Spinal cord (tissue), 10 donors: Measurements from ENCODE around the gene DIPK1B. TPM values are rescaled to one million over a fixed set of nuclear protein-coding genes. Genes with fewer than 3 reads are reported as not detected.
"Not testable (repeated sequence)": the region's sequence is repeated elsewhere in the genome, so short reads cannot be mapped to it uniquely, and the experiment has no call there.

Source experiments
- DNase-seq, 6 donors: peaks; one replicate each; pipeline versions ENCODE4 v3.0.0 to v3.0.0-alpha.2; 2013 to 2015; ENCODE audit warnings: low spot score in 6 of 6, low read depth in 4 of 6
- H3K27ac ChIP-seq: one replicate; pipeline ENCODE4 v1.5.1; 2013; ENCODE audit warnings: low read depth, low read length, control low read depth
- H3K27me3 ChIP-seq: one replicate; pipeline ENCODE4 v1.6.1; 2013; ENCODE audit warnings: low read length; ENCODE audit not compliant: control insufficient read depth, insufficient read depth
- H3K36me3 ChIP-seq: one replicate; pipeline ENCODE4 v1.6.1; 2013; ENCODE audit warnings: low read length; ENCODE audit not compliant: control insufficient read depth, insufficient read depth
- H3K4me1 ChIP-seq: one replicate; pipeline ENCODE4 v1.6.1; 2013; ENCODE audit warnings: low read length; ENCODE audit not compliant: control insufficient read depth, insufficient read depth
- H3K4me3 ChIP-seq: one replicate; pipeline ENCODE4 v1.5.1; 2013; ENCODE audit warnings: low read depth, low read length, control low read depth
- H3K9me3 ChIP-seq: one replicate; pipeline ENCODE4 v1.6.1; 2013; ENCODE audit warnings: low read length; ENCODE audit not compliant: control insufficient read depth, insufficient read depth
- WGBS: methylation state at CpG from one replicate; pipeline ENCODE4 v1.1.5; 2013; ENCODE audit warnings: missing lambda C conversion rate; ENCODE audit not compliant: insufficient coverage; 5-methylcytosine and 5-hydroxymethylcytosine counted together
- polyA plus RNA-seq, 2 donors: library from polyadenylated mRNA; unstranded; fragments of 120-200 nt; gene quantifications; one replicate each; pipeline ENCODE4 v1.2.1, GENCODE V29; 2013; ENCODE audit not compliant: insufficient read length in 2 of 2
- total RNA-seq, 2 donors: library from RNA; depleted of rRNA in 1 of 2; stranded (reverse); fragments of 120-200 nt in 1 of 2; fragments of >200 nt in 1 of 2; gene quantifications; one replicate each; pipeline versions ENCODE4 v1.2.3 to v1.2.4, GENCODE V29; 2013 to 2014
- donor health status: healthy.

The DIPK1B gene
- total and polyA plus RNA-seq, 4 donors = 24.9 to 65.0 (median 55.6) TPM

- Histone ChIP-seq H3K36me3 (peaks cover 2% of the 10 kb centered on the region), H3K9me3 (peaks cover 3% of the 10 kb centered on the region), H3K27ac (no peak overlapping the region), H3K4me1 (peaks cover 7% of the 10 kb centered on the region), H3K4me3 (no peak overlapping the region), H3K27me3 (no peaks in the 10 kb centered on the region)
- WGBS = 65% methylated on average over 18 of the region's 24 CpGs
- no peak for DNase-seq
Measured at GRCh38 chr9:136754626-136755301, 42.4 kb downstream of the DIPK1B start.

GRCh38 chr9:136755302-136756133 lies 43.1 kb downstream of the DIPK1B start:
- H3K27me3 ChIP-seq, H3K27ac ChIP-seq, H3K4me3 ChIP-seq, DNase-seq, H3K36me3 ChIP-seq, H3K4me1 ChIP-seq, H3K9me3 ChIP-seq: not testable (repeated sequence)
- WGBS = 85% methylated on average over 20 of the region's 22 CpGs

- 100% methylated on average over 4 of the region's 4 CpGs for WGBS
- Histone ChIP-seq H3K36me3 (peaks cover 2% of the 10 kb centered on the region), H3K27ac (no peak overlapping the region), H3K27me3 (no peaks in the 10 kb centered on the region), H3K9me3 (peaks cover 3% of the 10 kb centered on the region), H3K4me3 (no peak overlapping the region), H3K4me1 (peaks cover 11% of the 10 kb centered on the region)
- no peak for DNase-seq
Measured at GRCh38 chr9:136756134-136756438, 43.7 kb downstream of the DIPK1B start.

GRCh38 chr9:136756836-136757235 lies 44.5 kb downstream of the DIPK1B start:
- H3K4me1 ChIP-seq = peaks cover 12% of the 10 kb centered on the region
- WGBS = 94% methylated on average over 18 of the region's 18 CpGs
- H3K9me3 ChIP-seq = peaks cover 3% of the 10 kb centered on the region
- no peak overlapping the region for H3K27ac ChIP-seq
- H3K27me3 ChIP-seq = no peaks in the 10 kb centered on the region
- H3K4me3 ChIP-seq = no peak overlapping the region
- H3K36me3 ChIP-seq = peaks cover 2% of the 10 kb centered on the region
- DNase-seq = no peak

GRCh38 chr9:136757328-136757727 lies 45.0 kb downstream of the DIPK1B start:
- Histone ChIP-seq H3K27me3 (no peaks in the 10 kb centered on the region), H3K4me3 (no peak overlapping the region), H3K36me3 (peaks cover 2% of the 10 kb centered on the region), H3K27ac (no peak overlapping the region), H3K9me3 (peaks cover 3% of the 10 kb centered on the region), H3K4me1 (peaks cover 12% of the 10 kb centered on the region)
- no peak for DNase-seq
- WGBS = 85% methylated on average over 17 of the region's 20 CpGs

GRCh38 chr9:136757751-136758140 lies 45.4 kb downstream of the DIPK1B start:
- Histone ChIP-seq H3K27ac (no peak overlapping the region), H3K4me3 (no peak overlapping the region), H3K36me3 (peaks cover 2% of the 10 kb centered on the region), H3K27me3 (no peaks in the 10 kb centered on the region), H3K4me1 (peaks cover 12% of the 10 kb centered on the region), H3K9me3 (peaks cover 3% of the 10 kb centered on the region)
- DNase-seq = no peak
- WGBS = 78% methylated on average over 20 of the region's 20 CpGs

- Histone ChIP-seq H3K27me3 (peaks cover 3% of the 10 kb centered on the region), H3K36me3 (peaks cover 2% of the 10 kb centered on the region), H3K4me1 (peaks cover 18% of the 10 kb centered on the region), H3K4me3 (no peak overlapping the region), H3K27ac (no peak overlapping the region), H3K9me3 (peaks cover 3% of the 10 kb centered on the region)
- WGBS = 83% methylated on average over 9 of the region's 9 CpGs
- no peak for DNase-seq
Measured at GRCh38 chr9:136759001-136759400, 46.6 kb downstream of the DIPK1B start.

GRCh38 chr9:136759436-136760325 lies 47.3 kb downstream of the DIPK1B start:
- Histone ChIP-seq H3K36me3 (peaks cover 2% of the 10 kb centered on the region), H3K4me3 (no peak overlapping the region), H3K27ac (no peak overlapping the region), H3K27me3 (peaks cover 8% of the 10 kb centered on the region), H3K9me3 (peaks cover 3% of the 10 kb centered on the region), H3K4me1 (peaks cover 18% of the 10 kb centered on the region)
- DNase-seq = no peak
- WGBS = 91% methylated on average over 21 of the region's 27 CpGs

- no peak overlapping the region for H3K27ac ChIP-seq
Measured at GRCh38 chr9:136760424-136760823, 48.1 kb downstream of the DIPK1B start.

More at GRCh38 chr9:136760424-136760823, 48.1 kb downstream of the DIPK1B start:
- peaks cover 8% of the 10 kb centered on the region for H3K27me3 ChIP-seq
- no peak overlapping the region for H3K4me3 ChIP-seq
- H3K9me3 ChIP-seq = peaks cover 3% of the 10 kb centered on the region
- no peak for DNase-seq
- H3K4me1 ChIP-seq = peaks cover 18% of the 10 kb centered on the region
- H3K36me3 ChIP-seq = peaks cover 2% of the 10 kb centered on the region
- 58% methylated on average over 25 of the region's 25 CpGs for WGBS
